Right lobe of liver (tissue), 6 donors: ENCODE results near the gene MIR17HG. TPM values are rescaled to one million over a fixed set of nuclear protein-coding genes. Genes with fewer than 3 reads are reported as not detected.
"Not testable (repeated sequence)": the region's sequence is repeated elsewhere in the genome, so short reads cannot be mapped to it uniquely, and the experiment has no call there.

ENCODE experiments used
- ATAC-seq, 4 donors: fragments of 200-7000 bp; cut with Tn5 transposase; one replicate each; pipeline ENCODE4 v1.9.1; 2020; ENCODE audit warnings: mild to moderate bottlenecking in 4 of 4, moderate library complexity in 4 of 4
- DNase-seq, 3 donors: peaks; one replicate each; pipeline ENCODE4 v3.0.0-alpha.2; 2020
- H3K27ac ChIP-seq, 3 donors: fragments of 200-600 bp; one replicate each; pipeline ENCODE4 v1.8.0; 2022
- H3K27me3 ChIP-seq, 2 donors: fragments of 200-600 bp; one replicate each; pipeline ENCODE4 v1.8.0; 2022
- H3K36me3 ChIP-seq, 4 donors: fragments of 200-600 bp; sonication (generic) in 1 of 4; one replicate each; pipeline versions ENCODE4 v1.5.1 to v1.8.0; 2017 to 2022; ENCODE audit warnings: control low read depth in 1 of 4
- H3K4me1 ChIP-seq, 4 donors: fragments of 200-600 bp; sonication (generic) in 1 of 4; one replicate each; pipeline versions ENCODE4 v1.5.1 to v1.8.0; 2017 to 2022; ENCODE audit warnings: control low read depth in 1 of 4
- H3K4me3 ChIP-seq, 3 donors: fragments of 200-600 bp; one replicate each; pipeline ENCODE4 v1.8.0; 2022
- H3K9me3 ChIP-seq, 4 donors: fragments of 200-600 bp; sonication (generic) in 1 of 4; one replicate each; pipeline versions ENCODE4 v1.5.1 to v1.8.0; 2017 to 2022; ENCODE audit warnings: control low read depth in 1 of 4
- CTCF ChIP-seq, 4 donors: fragments of 200-600 bp in 3 of 4; fragments of 450-650 bp in 1 of 4; IDR thresholded peaks; one replicate each; pipeline versions ENCODE4 v1.5.1 to v1.8.0; 2016 to 2022; ENCODE audit warnings: antibody characterized with exemption in 4 of 4, mild to moderate bottlenecking in 2 of 4
- POLR2A ChIP-seq: fragments of 450-650 bp; IDR thresholded peaks from one replicate; pipeline ENCODE4 v1.6.1; 2017; ENCODE audit warnings: antibody characterized with exemption, mild to moderate bottlenecking
- WGBS: methylation state at CpG from one replicate; pipeline ENCODE4 v1.1.6; 2018; ENCODE audit warnings: low coverage, low lambda C conversion rate; ENCODE audit not compliant: insufficient coverage; ENCODE audit errors: missing lambda C conversion rate; 5-methylcytosine and 5-hydroxymethylcytosine counted together
- intact Hi-C, 2 donors: fragments of 100-400 bp; cut with DNase I; formaldehyde crosslinking; loops; one replicate each; pipeline versions ENCODE4 v1.11.2 to v1.14.1; 2022
- total RNA-seq, 6 experiments: library from RNA; depleted of rRNA in 2 of 6; stranded (reverse); fragments of >200 nt in 2 of 6; fragmentation: NEBNext Ultra II Directional in 3 of 6; extraction: Animal tissue kit (Norgen Biotek cat#: 25700) in 3 of 6; gene quantifications; one replicate each; pipeline versions ENCODE4 v1.1.0 to v1.2.4, GENCODE V29; 2016 to 2023
- donor health status: DM: no; HTN: yes; CAD: no.
- donor health status: DM: no; HTN: no; CAD: no.
- donor health status: DM: no; HTN: no; CAD: no.
- donor health status: DM: no; HTN: yes; CAD: no.
- donor health status: DM: no; HTN: yes; CAD: no.

The MIR17HG gene
- total RNA-seq, 6 experiments from 2014 or later = 1.8 to 3.8 (median 2.4) TPM

- 96% methylated on average over 4 of the region's 8 CpGs for WGBS
- H3K9me3 ChIP-seq = no peaks in the 10 kb centered on the region
- H3K4me1 ChIP-seq = no peaks in the 10 kb centered on the region
- no peak overlapping the region for H3K4me3 ChIP-seq
- peaks cover 13 to 16% of the 10 kb centered on the region in 2 donors for H3K27me3 ChIP-seq
- H3K27ac ChIP-seq = no peak overlapping the region
- DNase-seq = no peak
- intact Hi-C loops = no loop called here
- no peak for TF ChIP-seq POLR2A
- TF ChIP-seq CTCF (IDR thresholded peaks at IDR 0.05) = no peak
- no peak for ATAC-seq
- no peaks in the 10 kb centered on the region for H3K36me3 ChIP-seq
Measured at GRCh38 chr13:91319996-91320395, 27.5 kb upstream of the MIR17HG start.

GRCh38 chr13:91320990-91321389 is 26.5 kb upstream of the MIR17HG start:
- H3K4me1 ChIP-seq, H3K27me3 ChIP-seq, DNase-seq, H3K27ac ChIP-seq, H3K4me3 ChIP-seq, intact Hi-C loops, H3K36me3 ChIP-seq, H3K9me3 ChIP-seq, ATAC-seq: not testable (repeated sequence)
- 100% methylated on average over 1 of the region's 1 CpG for WGBS

GRCh38 chr13:91323349-91323748 is 24.1 kb upstream of the MIR17HG start:
- H3K36me3 ChIP-seq = no peaks in the 10 kb centered on the region
- H3K27ac ChIP-seq = no peak overlapping the region
- TF ChIP-seq POLR2A (no peak), CTCF (IDR thresholded peaks at IDR 0.05) (no peak)
- ATAC-seq (no peak), DNase-seq (no peak)
- H3K9me3 ChIP-seq = no peaks in the 10 kb centered on the region
- 71% methylated on average over 3 of the region's 3 CpGs for WGBS
- H3K4me1 ChIP-seq = no peaks in the 10 kb centered on the region
- H3K4me3 ChIP-seq = no peak overlapping the region
- intact Hi-C loops = no loop called here
- no peaks in the 10 kb centered on the region for H3K27me3 ChIP-seq

- Histone ChIP-seq H3K4me1 (no peaks in the 10 kb centered on the region), H3K27ac (no peak overlapping the region), H3K36me3 (no peaks in the 10 kb centered on the region), H3K9me3 (no peaks in the 10 kb centered on the region), H3K4me3 (no peak overlapping the region), H3K27me3 (no peaks in the 10 kb centered on the region)
- DNase-seq (no peak), ATAC-seq (no peak)
- no peak for TF ChIP-seq POLR2A
- no peak for TF ChIP-seq CTCF (IDR thresholded peaks at IDR 0.05)
- WGBS = 48% methylated on average over 7 of the region's 7 CpGs
- intact Hi-C loops = no loop called here
Measured at GRCh38 chr13:91326146-91326545, 21.3 kb upstream of the MIR17HG start.

GRCh38 chr13:91328726-91329125 is 18.8 kb upstream of the MIR17HG start:
- H3K36me3 ChIP-seq = no peaks in the 10 kb centered on the region
- H3K9me3 ChIP-seq = no peaks in the 10 kb centered on the region
- no peaks in the 10 kb centered on the region for H3K27me3 ChIP-seq
- no peak overlapping the region for H3K27ac ChIP-seq
- H3K4me3 ChIP-seq = no peak overlapping the region
- TF ChIP-seq POLR2A (no peak), CTCF (IDR thresholded peaks at IDR 0.05) (no peak)
- DNase-seq (no peak), ATAC-seq (no peak)
- WGBS = 55% methylated on average over 1 of the region's 1 CpG
- intact Hi-C loops = no loop called here
- no peaks in the 10 kb centered on the region for H3K4me1 ChIP-seq
